HepG2 (cell line): Measurements from ENCODE around the gene TMEM190. TPM values are rescaled to one million over a fixed set of nuclear protein-coding genes. Genes with fewer than 3 reads are reported as not detected.

Experiments used
- ATAC-seq: fragments of 200-7000 bp; cut with Tn5 transposase; 3 replicates; pipeline ENCODE4 v1.9.1; 2020; ENCODE audit warnings: mild to moderate bottlenecking, moderate library complexity
- BruUV-seq: library from RNA; stranded (reverse); fragments of 400-500 nt; replicated peaks from 2 replicates; lab custom pipeline; 2021; lab: Mats Ljungman, UMichigan
- CTCF ChIA-PET: fragments of 300-600 bp; formaldehyde crosslinking; extraction: SDS; loops from one replicate; lab custom pipeline; 2021; ENCODE audit warnings: low total read pairs, inconsistent platforms, low intra/inter-chr PET ratio; lab: Yijun Ruan, JAX
- POLR2A ChIA-PET: fragments of 350-600 bp; sonication (Branson Sonifier 250); formaldehyde crosslinking; loops from one replicate; lab custom pipeline; 2020; ENCODE audit warnings: antibody characterized with exemption, inconsistent platforms; lab: Yijun Ruan, JAX
- DNase-seq: peaks from one replicate; pipeline ENCODE4 v3.0.0-alpha.2; 2015; ENCODE audit warnings: low spot score
- FAIRE-seq: peaks from 3 replicates; lab custom pipeline; 2011; peaks lifted over from hg19 to GRCh38; lab: Jason Lieb, UNC
- H2AFZ ChIP-seq: one replicate; pipeline ENCODE4 v1.6.1; 2011; ENCODE audit warnings: low read length, inconsistent platforms
- H3K27ac ChIP-seq: fragments of 300-600 bp; 3 replicates; pipeline ENCODE4 v1.8.0; 2011; ENCODE audit warnings: mixed run types, mild to moderate bottlenecking, mixed read lengths, low read length, inconsistent platforms; ENCODE audit not compliant: insufficient read depth; ENCODE audit errors: extremely low read length
- H3K27me3 ChIP-seq, 2 experiments: fragments of 200-600 bp in 1 of 2; 2 replicates in 1 of 2; 3 replicates in 1 of 2; pipeline versions ENCODE4 v1.6.0 to v1.8.0; 2011; ENCODE audit warnings: low read length in 2 of 2, mild to moderate bottlenecking in 2 of 2, moderate library complexity in 2 of 2, inconsistent platforms in 1 of 2; ENCODE audit not compliant: insufficient read depth in 2 of 2, control insufficient read depth in 1 of 2
- H3K36me3 ChIP-seq, 2 experiments: fragments of 200-600 bp in 1 of 2; replicated peaks in 1 of 2; 2 replicates in 1 of 2; 3 replicates in 1 of 2; pipeline versions ENCODE4 v1.5.1 to v1.8.0; 2011; ENCODE audit warnings: low read length in 2 of 2, inconsistent platforms in 1 of 2; ENCODE audit not compliant: insufficient read depth in 2 of 2, control insufficient read depth in 1 of 2
- H3K4me1 ChIP-seq: 2 replicates; pipeline ENCODE4 v1.5.1; 2012; ENCODE audit warnings: low read length, inconsistent platforms; ENCODE audit not compliant: insufficient read depth
- H3K4me2 ChIP-seq: 2 replicates; pipeline ENCODE4 v1.6.0; 2011; ENCODE audit warnings: low read depth, low read length, inconsistent platforms
- H3K4me3 ChIP-seq, 3 experiments: fragments of 200-600 bp in 1 of 3; sonication (generic), shearing (Covaris generic) in 1 of 3; replicated peaks in 1 of 3; 2 replicates each; pipeline ENCODE4 v1.5.1; 2011 to 2016; ENCODE audit warnings: low read length in 3 of 3, inconsistent platforms in 2 of 3, low read depth in 2 of 3, mild to moderate bottlenecking in 2 of 3, control low read depth in 1 of 3, mixed read lengths in 1 of 3; ENCODE audit not compliant: insufficient read depth in 1 of 3
- H3K79me2 ChIP-seq: one replicate; pipeline ENCODE4 v1.6.1; 2011; ENCODE audit warnings: low read length, inconsistent platforms; ENCODE audit not compliant: insufficient read depth
- H3K9ac ChIP-seq: 2 replicates; pipeline ENCODE4 v1.6.0; 2011; ENCODE audit warnings: mild to moderate bottlenecking, low read depth, low read length, inconsistent platforms; ENCODE audit not compliant: insufficient read depth
- H3K9me3 ChIP-seq: 2 replicates; pipeline ENCODE4 v1.5.1; 2012; ENCODE audit warnings: mild to moderate bottlenecking, low read length
- H4K20me1 ChIP-seq: 2 replicates; pipeline ENCODE4 v1.6.0; 2011; ENCODE audit warnings: inconsistent platforms, mild to moderate bottlenecking, low read length, moderate library complexity; ENCODE audit not compliant: insufficient read depth
- FOXA3 ChIP-seq: IDR thresholded peaks from 2 replicates; pipeline ENCODE4 v1.6.1; 2016; ENCODE audit warnings: missing genetic modification reagents, missing compliant biosample characterization
- PITX1 ChIP-seq: sonication (generic); formaldehyde crosslinking; IDR thresholded peaks from 2 replicates; pipeline ENCODE4 v1.5.1; 2020; ENCODE audit warnings: mild to moderate bottlenecking, missing genetic modification reagents
- RFX1 ChIP-seq: fragments of 450-650 bp; IDR thresholded peaks from 2 replicates; pipeline ENCODE4 v1.6.1; 2017
- RFXANK ChIP-seq: IDR thresholded peaks from 2 replicates; pipeline ENCODE4 v1.6.1; 2016
- TBX3 ChIP-seq: fragments of 450-650 bp; IDR thresholded peaks from 2 replicates; pipeline ENCODE4 v1.6.1; 2017; ENCODE audit warnings: antibody characterized with exemption, mild to moderate bottlenecking, inconsistent platforms, borderline replicate concordance
- WGBS: methylation state at CpG from one replicate; pipeline ENCODE4 v1.1.6; 2017; ENCODE audit warnings: low lambda C conversion rate; 5-methylcytosine and 5-hydroxymethylcytosine counted together
- in situ Hi-C: cut with HindIII; loops from 2 replicates; pipeline ENCODE4 v1.10.0; 2017; ENCODE audit warnings: low pct_unique_long_range_greater_than_20kb; ENCODE audit not compliant: extremely low pct_ligation_motif_present
- intact Hi-C: fragments of 100-400 bp; cut with micrococcal nuclease; formaldehyde crosslinking; loops from one replicate; pipeline ENCODE4 v1.10.0; 2022; ENCODE audit not compliant: unreplicated experiment
- polyA plus RNA-seq, 8 experiments: library from polyadenylated mRNA; depleted of rRNA in 3 of 8; stranded (reverse) in 7 of 8; unstranded in 1 of 8; fragments of >200 nt; fragmentation: Illumina TruSeq in 4 of 8; extraction: Trizol in 4 of 8; gene quantifications; 2 replicates each; pipeline versions ENCODE4 v1.2.1 to v1.2.3, GENCODE V29; 2011 to 2016; ENCODE audit warnings: low read depth in 4 of 8, missing spikeins in 1 of 8, mixed read lengths in 1 of 8; ENCODE audit not compliant: insufficient read depth in 1 of 8
- total RNA-seq, 5 experiments: library from RNA; depleted of rRNA; stranded (reverse); fragments of >200 nt; fragmentation: Illumina TruSeq; extraction: Trizol; gene quantifications; 2 replicates each; pipeline ENCODE4 v1.2.3, GENCODE V29; 2016; ENCODE audit warnings: low read depth in 1 of 5
- TF ChIP-seq, protein P1 (sequence below): sonication (generic); formaldehyde crosslinking; IDR thresholded peaks from 2 replicates; pipeline ENCODE4 v1.4.0; 2020; ENCODE audit warnings: missing genetic modification reagents, borderline replicate concordance

Gene TMEM190
- total and polyA plus RNA-seq, 2 of the 13 experiments (the other 11 are each of a cell fraction or from before 2014, with no cell fraction given) = 0.35 to 0.83 TPM

DNA sequence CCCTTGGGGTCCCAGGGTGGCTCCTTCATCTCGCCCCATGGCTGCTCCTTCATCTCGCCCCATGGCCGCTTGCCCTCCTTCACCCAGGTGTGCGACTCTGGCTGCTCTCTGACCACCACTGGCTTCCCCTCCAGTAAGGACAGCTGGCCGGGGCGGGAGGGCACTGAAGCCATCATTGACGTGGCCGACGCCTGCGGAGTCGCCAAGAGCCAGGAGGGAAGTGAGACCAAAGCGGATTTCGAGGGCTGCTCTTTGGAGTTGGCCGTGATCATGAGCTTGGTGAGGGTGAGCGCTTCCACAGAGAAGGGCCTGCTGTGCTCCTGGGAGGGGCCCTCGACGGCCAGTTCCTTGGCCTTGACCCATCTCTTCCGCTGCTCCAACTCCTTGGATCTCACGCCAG lies 18.1 kb upstream of the TMEM190 start:
- Histone ChIP-seq H3K27me3 (peaks cover 6 to 52% of the 10 kb centered on the region in 2 experiments), H3K27ac (no peak overlapping the region), H3K9ac (no peak overlapping the region), H3K79me2 (no peaks in the 10 kb centered on the region), H2AFZ (no peak overlapping the region), H3K4me3 (no peak overlapping the region), H4K20me1 (0 out of 2 replicates have a peak, but pooled peaks cover 4% of the 10 kb centered on the region), H3K9me3 (no peaks in the 10 kb centered on the region), H3K36me3 (no peaks in the 10 kb centered on the region)
- ChIA-PET CTCF (no interaction called here), POLR2A (interaction anchor here (1.1 kb wide), 1 partner anchor 10 kb away, joined by 3 read pairs; no protein-coding TSS in a partner anchor)
- WGBS = 46% methylated on average over 8 of the region's 19 CpGs
- FAIRE-seq (no peak), DNase-seq (no peak), ATAC-seq (no peak)
- intact Hi-C loops = no loop called here
- in situ Hi-C loops = no loop called here
- BruUV-seq = no TSS peak
- TF ChIP-seq RFX1 (no peak), TBX3 (no peak), PITX1 (CRISPR knock-in tag) (no peak)
- TF ChIP-seq, protein P1, sequence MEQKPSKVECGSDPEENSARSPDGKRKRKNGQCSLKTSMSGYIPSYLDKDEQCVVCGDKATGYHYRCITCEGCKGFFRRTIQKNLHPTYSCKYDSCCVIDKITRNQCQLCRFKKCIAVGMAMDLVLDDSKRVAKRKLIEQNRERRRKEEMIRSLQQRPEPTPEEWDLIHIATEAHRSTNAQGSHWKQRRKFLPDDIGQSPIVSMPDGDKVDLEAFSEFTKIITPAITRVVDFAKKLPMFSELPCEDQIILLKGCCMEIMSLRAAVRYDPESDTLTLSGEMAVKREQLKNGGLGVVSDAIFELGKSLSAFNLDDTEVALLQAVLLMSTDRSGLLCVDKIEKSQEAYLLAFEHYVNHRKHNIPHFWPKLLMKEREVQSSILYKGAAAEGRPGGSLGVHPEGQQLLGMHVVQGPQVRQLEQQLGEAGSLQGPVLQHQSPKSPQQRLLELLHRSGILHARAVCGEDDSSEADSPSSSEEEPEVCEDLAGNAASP (CRISPR knock-in tag) = no peak
- TF ChIP-seq, all 625 proteins: peak for 0
- H3K4me1 ChIP-seq = peaks cover 14% of the 10 kb centered on the region
- H3K4me2 ChIP-seq = no peak overlapping the region

DNA sequence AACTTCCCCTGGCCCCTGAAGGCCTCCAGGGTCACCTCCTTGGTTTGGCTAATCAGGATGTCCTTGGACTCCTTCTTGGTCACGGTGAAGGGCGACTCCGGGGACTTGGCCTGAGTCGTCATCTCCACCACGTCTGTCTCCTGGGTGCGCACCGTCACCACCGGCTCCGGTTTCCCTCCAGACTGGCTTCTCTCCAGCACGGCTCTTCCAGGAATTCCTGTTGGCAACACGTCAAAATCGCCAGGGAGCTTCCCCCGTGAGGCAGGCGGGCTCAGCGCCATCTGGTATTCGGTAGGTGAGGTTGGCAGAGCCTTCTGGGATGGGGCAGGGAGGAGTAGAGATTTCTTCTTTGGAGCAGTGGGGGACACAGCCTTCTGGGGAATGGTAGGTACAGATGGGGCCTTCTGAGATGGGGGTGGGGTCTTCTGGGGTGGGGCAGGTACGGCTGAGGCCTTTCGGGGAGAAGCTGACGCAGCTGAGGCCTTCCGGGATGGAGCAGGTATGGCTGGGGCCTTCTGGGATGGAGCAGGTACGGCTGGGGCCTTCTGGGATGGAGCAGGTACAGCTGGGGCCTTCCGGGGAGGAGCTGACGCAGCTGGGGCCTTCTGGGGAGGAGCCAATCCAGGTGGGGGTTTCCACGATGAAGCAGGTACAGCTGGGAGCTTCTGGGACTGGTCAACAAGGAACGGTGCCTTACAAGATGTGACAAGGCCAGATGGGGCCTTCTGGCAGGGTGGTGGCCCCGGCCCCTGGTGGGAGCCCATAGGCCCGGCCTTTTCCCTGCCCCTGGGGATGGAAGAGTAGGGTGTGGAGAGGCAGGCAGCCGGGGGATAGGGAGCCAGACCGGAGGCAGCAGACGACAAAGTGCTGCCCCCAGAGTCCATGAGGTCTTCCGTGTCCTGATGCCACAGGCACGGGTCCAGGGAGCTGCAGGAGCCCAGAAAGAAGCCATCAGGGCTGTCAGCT lies 17.4 kb upstream of the TMEM190 start:
- Histone ChIP-seq H4K20me1 (0 out of 2 replicates have a peak, but pooled peaks cover 4% of the 10 kb centered on the region), H3K9me3 (no peaks in the 10 kb centered on the region), H3K4me2 (no peak overlapping the region), H3K27me3 (peaks cover 6 to 48% of the 10 kb centered on the region in 2 experiments), H3K9ac (no peak overlapping the region), H3K4me3 (no peak overlapping the region), H2AFZ (no peak overlapping the region), H3K79me2 (no peaks in the 10 kb centered on the region), H3K4me1 (peaks cover 14% of the 10 kb centered on the region), H3K36me3 (no peaks in the 10 kb centered on the region), H3K27ac (no peak overlapping the region)
- no TSS peak for BruUV-seq
- POLR2A ChIA-PET = interaction anchor here (0.9 to 1.1 kb wide), 2 partner anchors 9 to 35 kb away, joined by 3 read pairs; no protein-coding TSS in a partner anchor
- intact Hi-C loops = no loop called here
- DNase-seq (no peak), FAIRE-seq (no peak), ATAC-seq (peak; percentile 10; the same call in 2 of the 3 replicates)
- CTCF ChIA-PET = no interaction called here
- in situ Hi-C loops = no loop called here
- 47% methylated on average over 19 of the region's 32 CpGs for WGBS
- TF ChIP-seq FOXA3 = no peak
- no peak for TF ChIP-seq RFXANK
